Activated T-cell treated with anti-CD3 and anti-CD28 coated beads for 1 hour (primary cell): Measurements from ENCODE around the gene DOP1A.

Experiments
- DNase-seq: peaks from one replicate; pipeline ENCODE4 v3.0.0-alpha.2; 2020; ENCODE audit warnings: low read depth

The DOP1A gene

GRCh38 chr6:83198486-83199172 lies 131.2 kb downstream of the DOP1A start:
- no peak for DNase-seq

- no peak for DNase-seq
Measured at GRCh38 chr6:83199173-83199862, 131.8 kb downstream of the DOP1A start.

GRCh38 chr6:83199863-83200225 lies 132.4 kb downstream of the DOP1A start:
- no peak for DNase-seq

GRCh38 chr6:83202031-83202430 lies 134.6 kb downstream of the DOP1A start:
- no peak for DNase-seq

- peak; percentile 22 for DNase-seq
Measured at GRCh38 chr6:83215131-83216047, 147.9 kb downstream of the DOP1A start.

- DNase-seq, result no peak
Measured at GRCh38 chr6:83216806-83217205, 149.3 kb downstream of the DOP1A start.
